Measurements from ENCODE around the gene THSD4.

- TF ChIP-seq POLR2A (IDR thresholded peaks at IDR 0.05) (no peak), CTCF (IDR thresholded peaks at IDR 0.05) (no peak)
These were observed 497.6 kb downstream of the THSD4 start for GRCh38 chr15:71612869-71613268.
